CD4-positive, alpha-beta T cell (primary cell): ENCODE data around the gene SPDYE6. TPM values are rescaled to one million over a fixed set of nuclear protein-coding genes. Genes with fewer than 3 reads are reported as not detected.

Source experiments
- ATAC-seq: fragments of 200-7000 bp; cut with Tn5 transposase; one replicate; pipeline ENCODE4 v1.10.0; 2022; ENCODE audit warnings: mild to moderate bottlenecking; ENCODE audit not compliant: poor library complexity
- CTCF ChIA-PET: fragments of 350-600 bp; sonication (Branson Sonifier 250); formaldehyde crosslinking; loops from one replicate; lab custom pipeline; 2021; ENCODE audit warnings: antibody characterized with exemption, inconsistent platforms; lab: Charles Lee
- POLR2A ChIA-PET: fragments of 350-600 bp; sonication (Branson Sonifier 250); formaldehyde crosslinking; loops from one replicate; lab custom pipeline; 2021; ENCODE audit warnings: antibody characterized with exemption, inconsistent platforms; lab: Charles Lee
- DNase-seq, 14 experiments: peaks; one replicate each; pipeline ENCODE4 v3.0.0-alpha.2; 2013 to 2020; ENCODE audit warnings: mixed read lengths in 2 of 14
- H3K27ac ChIP-seq, 2 donors: one replicate each; pipeline versions ENCODE4 v1.5.1 to v1.7.0; 2013; ENCODE audit warnings: low read length in 2 of 2, low read depth in 1 of 2, mild to moderate bottlenecking in 1 of 2
- H3K27me3 ChIP-seq, 2 experiments: 1 replicate in 1 of 2; 2 replicates in 1 of 2; pipeline versions ENCODE4 v1.6.1 to v1.7.0; 2013; ENCODE audit warnings: low read length in 2 of 2, control low read depth in 1 of 2, mild to moderate bottlenecking in 1 of 2, moderate library complexity in 1 of 2; ENCODE audit not compliant: insufficient read depth in 2 of 2, control insufficient read depth in 1 of 2
- H3K36me3 ChIP-seq: one replicate; pipeline ENCODE4 v1.6.1; 2013; ENCODE audit warnings: low read length, control low read depth; ENCODE audit not compliant: insufficient read depth
- H3K4me1 ChIP-seq: one replicate; pipeline ENCODE4 v1.6.1; 2013; ENCODE audit warnings: low read length, control low read depth; ENCODE audit not compliant: insufficient read depth
- H3K4me3 ChIP-seq: one replicate; pipeline ENCODE4 v1.5.1; 2013; ENCODE audit warnings: mild to moderate bottlenecking, low read length, moderate library complexity
- H3K9me3 ChIP-seq, 2 experiments: 1 replicate in 1 of 2; 2 replicates in 1 of 2; pipeline versions ENCODE4 v1.6.1 to v1.7.0; 2013; ENCODE audit warnings: low read length in 2 of 2, mild to moderate bottlenecking in 2 of 2, control low read depth in 1 of 2, moderate library complexity in 1 of 2; ENCODE audit not compliant: control insufficient read depth in 1 of 2, insufficient read depth in 1 of 2
- H3K27ac Mint-ChIP-seq: one replicate; pipeline ENCODE4 v1.8.0; 2020; ENCODE audit warnings: mixed read lengths
- H3K27me3 Mint-ChIP-seq: one replicate; pipeline ENCODE4 v1.8.0; 2021; ENCODE audit warnings: mixed read lengths
- H3K36me3 Mint-ChIP-seq: one replicate; pipeline ENCODE4 v1.8.0; 2021; ENCODE audit warnings: low read depth, mixed read lengths
- H3K4me1 Mint-ChIP-seq: one replicate; pipeline ENCODE4 v1.8.0; 2021; ENCODE audit warnings: low read depth, mixed read lengths
- H3K4me3 Mint-ChIP-seq: one replicate; pipeline ENCODE4 v1.8.0; 2020; ENCODE audit warnings: mild to moderate bottlenecking, mixed read lengths
- H3K9me3 Mint-ChIP-seq: one replicate; pipeline ENCODE4 v1.8.0; 2020; ENCODE audit warnings: mixed read lengths
- CTCF ChIP-seq: fragments of 200-600 bp; IDR thresholded peaks from one replicate; pipeline ENCODE4 v1.8.0; 2022; ENCODE audit warnings: antibody characterized with exemption, mild to moderate bottlenecking
- intact Hi-C, 2 experiments: fragments of 100-400 bp; cut with DNase I in 1 of 2; cut with micrococcal nuclease in 1 of 2; formaldehyde crosslinking; loops; one replicate each; pipeline versions ENCODE4 v1.15.1 to v1.9.0; 2023 to 2025; cut with DNase I, micrococcal nuclease
- total RNA-seq, 174 experiments: library from RNA in 2 of 174; stranded (reverse) in 2 of 174; gene quantifications; one replicate each; pipeline ENCODE4 v1.2.3 and lab custom pipeline; 2021 to 2026

Gene SPDYE6
- total RNA-seq, 2 experiments from 2014 or later = not detected

- Histone ChIP-seq H3K4me3 (peak within 1 kb of the TSS; percentile 79), H3K27ac (peak within 1 kb of the TSS; percentile 79 to 91), H3K9me3 (no peaks in the 10 kb centered on the region), H3K4me1 (peaks cover 25% of the 10 kb centered on the region), H3K36me3 (peaks cover 34% of the 10 kb centered on the region), H3K27me3 (no peaks in the 10 kb centered on the region)
- Mint-ChIP-seq H3K4me3 (peak within 1 kb of the TSS; percentile 95), H3K9me3 (no peaks in the 10 kb centered on the region), H3K27me3 (no peaks in the 10 kb centered on the region), H3K36me3 (peaks cover 51% of the 10 kb centered on the region), H3K4me1 (peaks cover 20% of the 10 kb centered on the region), H3K27ac (peak within 1 kb of the TSS; percentile 98)
- intact Hi-C loops = loop anchor here (2.0 to 5.0 kb wide), 2 partner anchors 36 to 37 kb away; partner anchors contain the start of gene ORAI2 (in 2 of the 2)
- DNase-seq = peak; percentile 70 to 97 (median 80)
- CTCF ChIA-PET = interaction anchor here (0.6 to 1.5 kb wide), 4 partner anchors 9 to 39 kb away, joined by 3 to 6 read pairs (median 3); no protein-coding TSS in a partner anchor
- ATAC-seq = peak; percentile 97
- TF ChIP-seq CTCF = no peak
- POLR2A ChIA-PET = interaction anchor here (0.5 to 4.1 kb wide), 17 partner anchors 9 to 1966 kb away, joined by 3 to 26 read pairs (median 6); partner anchors contain the start of genes IFT22, ORAI2 and SH2B2
These were observed 39.8 kb upstream of the SPDYE6 start, which contains the start of gene PRKRIP1 for GRCh38 chr7:102395873-102396709. Gene PRKRIP1, plus strand, starts transcription at chr7:102396363. Its CDS starts 49 bp downstream, at chr7:102396412.

GRCh38 chr7:102395592-102395872 lies 39.3 kb upstream of the SPDYE6 start:
- H3K4me3 Mint-ChIP-seq = peak overlapping the region; percentile 95
- no peaks in the 10 kb centered on the region for H3K9me3 Mint-ChIP-seq
- peak overlapping the region; percentile 79 for H3K4me3 ChIP-seq
- no peaks in the 10 kb centered on the region for H3K27me3 ChIP-seq
- TF ChIP-seq CTCF = no peak
- peak overlapping the region; percentile 98 for H3K27ac Mint-ChIP-seq
- H3K27me3 Mint-ChIP-seq = no peaks in the 10 kb centered on the region
- CTCF ChIA-PET = interaction anchor here (0.6 to 1.5 kb wide), 4 partner anchors 9 to 40 kb away, joined by 3 to 6 read pairs (median 3); no protein-coding TSS in a partner anchor
- ATAC-seq = no peak
- H3K4me1 ChIP-seq = peaks cover 25% of the 10 kb centered on the region
- peaks cover 20% of the 10 kb centered on the region for H3K4me1 Mint-ChIP-seq
- peaks cover 45% of the 10 kb centered on the region for H3K36me3 Mint-ChIP-seq
- H3K36me3 ChIP-seq = peaks cover 28% of the 10 kb centered on the region
- no peaks in the 10 kb centered on the region for H3K9me3 ChIP-seq
- intact Hi-C loops = loop anchor here in 1 of 2 experiments (5.0 kb wide), 1 partner anchor 37 kb away; the partner anchor contains the start of gene ORAI2
- H3K27ac ChIP-seq = peak overlapping the region; percentile 79 to 91
- POLR2A ChIA-PET = interaction anchor here (0.5 to 4.1 kb wide), 16 partner anchors 9 to 1965 kb away, joined by 3 to 26 read pairs (median 6); partner anchors contain the start of genes IFT22, ORAI2 and SH2B2
- no peak for DNase-seq

- intact Hi-C loops = loop anchor here in 1 of 2 experiments (5.0 kb wide), 1 partner anchor 851 kb away; no protein-coding TSS in a partner anchor
- peaks cover 20% of the 10 kb centered on the region for H3K4me1 Mint-ChIP-seq
- peaks cover 26% of the 10 kb centered on the region for H3K36me3 Mint-ChIP-seq
- peaks cover 9% of the 10 kb centered on the region for H3K36me3 ChIP-seq
- H3K27me3 ChIP-seq = no peaks in the 10 kb centered on the region
- DNase-seq (no peak), ATAC-seq (no peak)
- H3K27me3 Mint-ChIP-seq = no peaks in the 10 kb centered on the region
- no peak overlapping the region for H3K4me3 ChIP-seq
- ChIA-PET POLR2A (interaction anchor here (0.6 kb wide), 1 partner anchor 106 kb away, joined by 3 read pairs; no protein-coding TSS in a partner anchor), CTCF (interaction anchor here (0.8 kb wide), 1 partner anchor 114 kb away, joined by 5 read pairs; no protein-coding TSS in a partner anchor)
- H3K27ac ChIP-seq = no peak overlapping the region
- H3K4me3 Mint-ChIP-seq = no peak overlapping the region
- no peak for TF ChIP-seq CTCF
- peak overlapping the region; percentile 20 for H3K27ac Mint-ChIP-seq
- no peaks in the 10 kb centered on the region for H3K9me3 ChIP-seq
- peaks cover 25% of the 10 kb centered on the region for H3K4me1 ChIP-seq
- no peaks in the 10 kb centered on the region for H3K9me3 Mint-ChIP-seq
These were observed 37.2 kb upstream of the SPDYE6 start for GRCh38 chr7:102393467-102393866.
